K562 treated with DMSO at 1 percent for 4 hours (cell line): ENCODE measurements around the gene LCE3A. TPM values are rescaled to one million over a fixed set of nuclear protein-coding genes. Genes with fewer than 3 reads are reported as not detected.

Experiments used
- total RNA-seq: library from RNA; unstranded; fragments of 300-600 nt; gene quantifications from 2 replicates; pipeline ENCODE4 v1.2.3, GENCODE V29; 2022; ENCODE audit not compliant: insufficient read depth

LCE3A gene, protein sequence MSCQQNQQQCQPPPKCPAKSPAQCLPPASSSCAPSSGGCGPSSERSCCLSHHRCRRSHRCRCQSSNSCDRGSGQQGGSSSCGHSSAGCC
- not detected in 2 replicates for total RNA-seq

DNA sequence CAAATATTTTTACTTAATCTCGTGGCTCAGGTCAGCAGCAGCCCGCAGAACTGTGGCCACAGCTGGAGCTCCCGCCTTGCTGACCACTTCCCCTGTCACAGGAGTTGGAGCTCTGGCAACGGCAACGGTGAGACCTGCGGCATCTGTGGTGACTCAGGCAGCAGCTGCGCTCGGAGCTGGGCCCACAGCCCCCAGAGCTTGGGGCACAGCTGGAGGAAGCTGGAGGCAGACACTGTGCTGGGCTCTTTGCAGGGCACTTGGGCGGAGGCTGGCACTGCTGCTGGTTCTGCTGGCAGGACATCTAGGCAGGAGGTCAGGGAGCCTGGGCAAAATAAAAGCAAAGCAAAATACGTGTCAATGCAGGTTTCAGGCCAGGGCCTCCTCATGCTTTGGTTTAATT, at the start of gene LCE3A:
Gene LCE3A (minus strand): TSS at position 301 of the 400 bp plus-strand sequence. CDS start 0 bp downstream, at position 301.

DNA sequence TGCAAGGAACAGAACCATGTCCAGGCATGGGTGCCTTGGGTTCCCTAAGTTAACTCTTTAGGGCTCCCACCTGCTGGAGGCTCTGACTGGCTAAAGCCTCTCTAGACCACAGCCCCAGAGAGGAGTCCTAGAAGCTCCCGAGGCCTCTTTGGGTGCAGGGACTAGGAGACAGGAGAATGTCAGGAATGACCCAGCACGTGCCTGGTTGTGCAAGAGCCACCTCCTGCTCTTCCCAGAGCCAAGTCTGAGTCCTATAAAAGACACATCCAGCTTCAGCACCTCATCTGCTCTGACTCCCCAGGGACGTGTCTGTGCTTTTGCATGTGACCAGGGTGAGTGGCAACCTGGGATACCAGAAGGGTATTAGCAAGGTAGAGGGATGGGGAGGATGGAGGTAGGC, 40.2 kb upstream of the LCE3A start, which contains the start of gene LCE2D:
Gene LCE2D (plus strand): TSS at position 283 of the 400 bp plus-strand sequence. CDS start 726 bp downstream, outside the sequence.

DNA sequence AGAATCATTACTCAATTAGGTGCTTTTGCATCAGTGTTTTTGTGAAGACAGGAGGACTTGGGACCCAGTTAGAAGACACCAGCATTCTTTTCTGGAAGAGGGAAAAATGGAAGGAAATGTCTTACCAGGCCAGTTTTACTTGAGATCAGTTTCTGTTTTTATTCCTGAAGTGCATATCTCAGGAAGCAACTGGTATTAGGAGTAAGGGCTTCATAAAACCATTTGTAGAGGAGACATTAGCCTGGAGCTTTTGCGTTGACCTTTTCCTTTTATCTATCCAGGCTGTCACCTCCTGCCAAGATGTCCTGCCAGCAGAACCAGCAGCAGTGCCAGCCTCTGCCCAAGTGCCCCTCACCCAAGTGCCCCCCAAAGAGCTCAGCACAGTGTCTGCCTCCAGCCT, 9.4 kb downstream of the LCE3A start, which contains the start of gene LCE3B:
Gene LCE3B (plus strand): TSS at position 301 of the 400 bp plus-strand sequence. CDS start 0 bp downstream, at position 301.

DNA sequence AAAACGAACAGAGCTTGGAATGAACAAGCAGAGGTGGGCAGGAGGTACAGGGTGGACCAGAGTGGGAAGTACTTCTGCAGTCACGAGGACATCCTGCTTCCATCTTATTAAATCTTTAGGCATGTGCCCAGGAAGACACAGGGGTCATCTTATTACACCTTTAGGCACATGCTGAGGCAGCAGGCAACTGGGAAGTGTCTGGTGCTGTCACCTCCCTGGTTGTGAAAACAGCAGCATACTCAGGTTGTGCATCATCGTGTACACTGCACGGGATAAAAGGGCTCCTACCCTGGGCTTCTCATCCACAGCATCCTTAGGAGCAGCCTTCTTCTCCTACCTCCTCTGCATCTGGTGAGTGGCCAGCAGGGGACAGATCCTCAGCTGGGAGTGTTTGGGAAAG, 23.0 kb downstream of the LCE3A start, which contains the start of gene LCE3C:
Gene LCE3C (plus strand): TSS at position 301 of the 400 bp plus-strand sequence. CDS start 498 bp downstream, outside the sequence.

DNA sequence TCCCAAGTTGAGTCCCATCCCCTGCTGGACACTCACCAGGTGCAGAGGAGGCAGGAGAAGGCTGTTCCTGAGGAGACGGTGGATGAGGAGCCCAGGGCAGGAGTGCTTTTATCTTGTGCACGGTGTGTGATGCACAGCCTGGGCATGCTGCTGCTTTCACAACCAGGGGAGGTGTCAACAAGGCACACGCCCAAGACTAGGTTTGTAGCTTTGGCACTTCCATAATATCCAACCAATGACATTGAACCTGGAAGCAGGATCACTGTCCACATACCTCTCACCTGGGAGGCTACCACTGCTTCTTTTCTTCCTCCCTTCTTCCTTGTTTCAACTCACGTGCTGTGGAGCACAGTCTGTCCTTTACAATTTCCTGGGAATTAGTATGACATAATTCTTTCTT, 42.5 kb downstream of the LCE3A start, which contains the start of gene LCE3D:
Gene LCE3D (minus strand): TSS at position 84 of the 400 bp plus-strand sequence. CDS start 580 bp downstream, outside the sequence.

Other genes with a start within 250 kb of the LCE3A start
- gene CRNN, start 208.8 kb downstream of the LCE3A start, total RNA-seq, result not detected in 2 replicates
- not detected in 2 replicates for gene LCE5A, start 112.3 kb downstream of the LCE3A start, total RNA-seq
- not detected in 2 replicates for gene CRCT1, start 108.6 kb downstream of the LCE3A start, total RNA-seq
- gene LCE3E, start 56.3 kb downstream of the LCE3A start, total RNA-seq, result not detected in 2 replicates
- gene LCE3D, start 42.6 kb downstream of the LCE3A start, total RNA-seq, result not detected in 2 replicates
- not detected in 2 replicates for gene LCE3C, start 22.9 kb downstream of the LCE3A start, total RNA-seq
- not detected in 2 replicates for gene LCE3B, start 9.3 kb downstream of the LCE3A start, total RNA-seq
- gene LCE2D, start 40.3 kb upstream of the LCE3A start, total RNA-seq, result not detected in 2 replicates
- not detected in 2 replicates for gene LCE2C, start 52.2 kb upstream of the LCE3A start, total RNA-seq
- not detected in 2 replicates for gene LCE2B, start 63.0 kb upstream of the LCE3A start, total RNA-seq
- gene LCE2A, start 75.2 kb upstream of the LCE3A start, total RNA-seq, result not detected in 2 replicates
- gene LCE4A, start 85.1 kb upstream of the LCE3A start, total RNA-seq, result not detected in 2 replicates
- gene KPRP, start 134.9 kb upstream of the LCE3A start, total RNA-seq, result not detected in 2 replicates
- not detected in 2 replicates for gene LCE1F, start 152.0 kb upstream of the LCE3A start, total RNA-seq
- not detected in 2 replicates for gene LCE1E, start 163.2 kb upstream of the LCE3A start, total RNA-seq
- gene LCE1D, start 173.6 kb upstream of the LCE3A start, total RNA-seq, result not detected in 2 replicates
- gene LCE1C, start 183.5 kb upstream of the LCE3A start, total RNA-seq, result not detected in 2 replicates
- gene LCE1B, start 188.9 kb upstream of the LCE3A start, total RNA-seq, result not detected in 2 replicates
- gene LCE1A, start 204.4 kb upstream of the LCE3A start, total RNA-seq, result not detected in 2 replicates
- gene LCE6A, start 219.8 kb upstream of the LCE3A start, total RNA-seq, result not detected in 2 replicates
- not detected in 2 replicates for gene LCE7A, start 236.9 kb upstream of the LCE3A start, total RNA-seq